GM21529 (cell line): ENCODE measurements around the gene DNAJC9.

Experiments used
- ATAC-seq: cut with Tn5 transposase; IDR thresholded peaks from one replicate; pipeline ENCODE4 v1.9.1; 2021; ENCODE audit not compliant: unreplicated experiment

DNAJC9 gene

GRCh38 chr10:73239908-73240307 is 7.1 kb downstream of the DNAJC9 start:
- ATAC-seq, result no peak

- ATAC-seq, result no peak
These were observed 8.0 kb downstream of the DNAJC9 start for GRCh38 chr10:73238990-73239566.

DNA sequence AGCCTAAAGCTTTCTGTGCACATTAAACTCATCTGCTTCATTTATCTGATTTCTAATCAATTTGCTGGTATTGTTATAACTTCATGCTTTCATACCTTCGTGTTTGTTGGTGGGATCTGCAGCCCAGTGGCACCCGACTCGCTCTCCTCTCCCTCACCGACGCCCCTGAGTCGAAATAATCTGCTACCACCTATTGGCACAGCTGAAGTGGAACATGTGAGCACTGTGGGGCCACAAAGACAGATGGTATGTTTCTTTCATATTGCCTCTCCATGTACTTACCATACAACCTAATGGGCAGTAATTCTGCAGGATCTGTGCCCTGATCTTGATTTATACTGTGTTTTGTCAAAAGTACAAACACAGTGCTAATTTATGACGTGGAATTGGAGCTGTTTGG is 12.4 kb downstream of the DNAJC9 start:
- ATAC-seq, result no peak

DNA sequence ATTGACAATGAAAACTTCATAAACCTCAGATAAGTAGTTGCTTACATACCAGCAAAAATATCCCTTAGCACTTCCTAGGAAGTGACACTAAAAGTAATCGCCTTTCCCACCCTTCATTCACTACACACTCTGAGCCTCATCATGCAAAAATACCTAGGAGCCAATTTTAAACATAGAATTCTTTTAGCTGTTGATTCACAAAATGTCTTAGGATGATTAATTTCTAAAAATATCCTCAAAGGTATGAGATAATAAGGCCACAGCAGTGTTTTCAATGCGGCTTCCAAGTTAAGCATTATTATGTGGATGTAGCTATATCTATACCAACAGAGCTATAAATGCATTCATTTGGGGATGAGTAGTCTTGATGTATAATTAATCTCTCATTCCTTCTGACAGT is 13.2 kb downstream of the DNAJC9 start:
- no peak for ATAC-seq

GRCh38 chr10:73232887-73233286 is 14.2 kb downstream of the DNAJC9 start:
- ATAC-seq, result no peak

DNA sequence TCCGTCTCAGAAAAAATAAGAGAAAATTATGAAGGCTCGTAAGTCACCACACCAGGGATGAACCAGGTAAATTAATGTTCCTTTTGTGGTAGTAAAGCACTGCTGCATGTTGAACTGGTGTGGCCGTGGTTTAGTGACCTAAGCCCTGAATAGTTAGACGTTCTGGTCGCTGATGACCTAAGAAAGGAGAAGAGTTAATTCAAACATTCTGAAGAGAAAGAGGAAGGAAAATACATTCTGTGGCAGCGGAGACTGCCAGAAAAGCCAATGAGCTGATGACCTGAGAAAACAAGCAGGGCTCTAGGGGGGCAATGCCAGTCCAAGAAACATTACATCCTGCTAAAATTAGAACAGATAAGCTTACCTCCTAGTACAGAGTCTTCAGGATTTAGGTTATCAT is 17.5 kb downstream of the DNAJC9 start:
- no peak for ATAC-seq

DNA sequence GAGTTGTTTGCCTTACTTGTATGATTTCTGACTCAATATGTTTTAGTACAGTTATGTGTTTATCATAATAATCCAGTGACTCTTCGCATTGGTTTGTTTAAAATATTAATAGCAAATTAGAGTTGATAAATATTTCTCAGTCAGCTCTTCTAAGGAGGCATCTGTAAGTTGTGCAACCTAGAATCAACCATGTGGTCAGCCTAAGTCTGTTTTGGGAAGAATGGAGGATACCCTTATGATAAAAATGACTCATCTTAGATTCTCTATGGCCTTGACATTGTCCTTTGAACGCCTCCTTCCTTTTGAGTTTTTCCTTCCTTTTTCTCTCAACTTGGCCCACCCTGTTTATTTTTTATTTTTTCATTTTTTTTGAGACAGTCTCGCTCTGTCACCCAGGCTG is 18.8 kb downstream of the DNAJC9 start:
- no peak for ATAC-seq

DNA sequence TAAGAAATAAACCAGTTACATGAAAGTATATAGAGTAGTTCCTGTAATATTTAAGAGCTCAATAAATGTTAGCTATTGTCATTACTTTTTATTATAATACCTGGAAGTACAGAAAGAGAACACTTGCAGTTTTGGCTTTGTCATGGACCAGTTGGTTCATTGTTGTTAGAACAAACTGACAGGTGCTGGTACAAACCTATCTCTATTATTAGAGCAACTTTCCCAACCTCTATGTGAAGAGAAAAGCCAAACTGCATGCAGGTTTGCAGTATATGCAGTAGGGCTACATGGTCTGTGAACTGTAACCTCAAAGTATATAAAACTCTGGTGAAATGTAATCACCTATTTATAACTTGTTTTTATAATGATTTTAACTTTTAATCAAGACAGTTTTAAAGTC is 20.4 kb downstream of the DNAJC9 start:
- ATAC-seq, result no peak

GRCh38 chr10:73225518-73225917 is 21.5 kb downstream of the DNAJC9 start:
- no peak for ATAC-seq

DNA sequence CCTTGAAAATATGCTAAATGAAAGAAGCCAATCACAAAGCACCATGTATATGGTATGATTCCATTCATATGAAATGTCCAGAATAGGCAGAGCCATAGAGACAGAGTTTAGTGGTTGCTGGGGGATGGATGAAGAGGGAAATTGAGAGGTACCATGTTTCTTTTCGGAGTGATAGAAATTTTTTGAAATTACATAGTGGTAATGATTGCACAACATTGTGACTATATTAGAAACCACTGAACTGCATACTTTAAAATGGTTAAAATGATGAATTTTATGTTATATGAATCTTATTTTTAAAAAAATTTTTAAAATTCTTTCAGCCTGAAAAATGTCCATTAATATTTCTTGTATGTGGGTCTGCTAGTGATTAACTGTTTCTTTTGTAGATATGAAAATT is 26.1 kb downstream of the DNAJC9 start:
- no peak for ATAC-seq

DNA sequence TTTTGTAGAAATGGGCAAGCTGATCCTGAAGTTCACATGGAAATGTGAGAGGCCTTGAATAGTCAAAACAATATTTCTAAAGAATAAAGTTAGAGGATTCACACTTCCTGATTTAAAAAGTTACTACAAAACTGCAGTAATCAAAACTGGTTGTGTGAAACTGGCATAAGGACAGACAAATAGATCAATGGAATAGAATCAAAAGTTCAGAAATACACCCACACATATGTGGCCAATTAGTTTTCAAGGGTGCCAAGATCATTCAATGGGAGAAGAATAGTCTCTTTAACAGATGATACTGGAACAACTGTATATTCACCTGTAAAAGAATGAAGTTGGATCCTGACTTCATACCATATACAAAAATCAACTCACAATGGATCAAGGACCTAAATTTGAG is 27.7 kb downstream of the DNAJC9 start:
- no peak for ATAC-seq

GRCh38 chr10:73218431-73219191 is 28.4 kb downstream of the DNAJC9 start:
- no peak for ATAC-seq

- ATAC-seq, result no peak
These were observed 29.4 kb downstream of the DNAJC9 start for GRCh38 chr10:73217628-73218027.

DNA sequence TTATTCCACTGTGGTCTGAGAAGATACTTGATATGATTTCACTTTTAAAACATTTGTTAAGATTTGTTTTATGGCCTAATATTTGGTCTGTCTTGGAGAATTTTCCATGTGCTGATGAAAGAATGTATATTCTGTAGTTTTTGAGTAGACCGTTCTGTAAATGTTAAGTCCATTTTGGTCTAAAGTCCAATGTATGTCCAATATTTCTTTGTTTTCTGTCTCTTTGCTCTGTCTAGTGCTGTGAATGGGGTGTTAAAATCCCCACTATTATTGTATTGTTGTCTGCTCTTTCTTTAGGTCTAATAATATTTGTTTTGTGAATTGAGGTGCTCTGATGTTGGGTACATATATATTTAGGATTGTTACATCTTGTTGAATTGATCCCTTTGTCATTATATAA is 31.3 kb downstream of the DNAJC9 start:
- no peak for ATAC-seq

DNA sequence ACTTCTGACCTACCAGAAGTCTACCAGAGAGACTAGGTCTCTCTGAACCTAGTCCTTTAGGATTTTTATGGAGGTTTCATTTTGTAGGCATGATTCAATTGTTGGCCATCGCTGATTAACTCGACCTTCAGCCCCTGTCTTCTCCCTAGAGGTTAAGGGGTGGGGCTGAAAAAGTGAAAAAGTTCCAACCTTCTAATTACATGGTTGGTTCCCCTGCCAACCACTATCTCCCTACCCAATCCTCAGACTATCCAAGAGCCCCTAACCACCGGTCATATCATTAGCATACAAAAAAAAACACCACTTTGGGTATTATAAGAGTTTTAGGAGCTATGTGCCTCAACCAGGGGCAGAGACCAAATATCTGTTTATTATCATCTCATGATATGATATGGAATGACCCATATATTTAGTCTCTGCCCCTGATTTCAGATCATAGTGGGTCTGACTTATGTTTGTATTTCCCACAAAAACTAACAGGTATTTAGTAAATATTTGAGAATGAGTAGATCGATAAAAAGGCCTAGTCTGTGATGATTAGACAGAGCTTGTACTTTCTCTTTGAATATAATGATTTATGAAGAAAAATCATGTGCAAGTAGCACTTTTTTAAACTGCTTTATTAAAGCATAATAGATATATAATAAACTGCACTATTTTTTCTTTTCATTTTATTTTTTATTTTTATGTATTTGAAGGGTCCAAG is 35.8 kb downstream of the DNAJC9 start:
- no peak for ATAC-seq

GRCh38 chr10:73210395-73211105 is 36.5 kb downstream of the DNAJC9 start:
- no peak for ATAC-seq

DNA sequence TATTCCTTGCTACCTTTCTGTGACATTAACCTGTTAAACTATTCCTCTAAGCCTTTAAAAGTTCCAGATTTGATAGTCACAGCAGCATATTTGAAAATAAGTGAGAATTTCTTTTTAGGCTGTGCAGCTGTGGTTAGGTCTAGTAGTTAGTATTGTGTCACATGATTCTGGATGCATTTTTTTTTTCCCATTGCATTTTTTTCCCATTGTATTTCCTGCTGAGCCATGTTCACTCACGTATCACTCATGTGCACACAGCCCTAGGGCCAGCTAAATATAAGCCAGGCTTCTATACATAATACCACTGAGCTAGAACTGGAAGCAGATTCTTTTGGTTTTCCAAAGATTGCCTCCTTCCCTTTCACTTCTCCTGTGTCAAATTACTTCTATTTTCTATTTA is 37.4 kb downstream of the DNAJC9 start:
- no peak for ATAC-seq

DNA sequence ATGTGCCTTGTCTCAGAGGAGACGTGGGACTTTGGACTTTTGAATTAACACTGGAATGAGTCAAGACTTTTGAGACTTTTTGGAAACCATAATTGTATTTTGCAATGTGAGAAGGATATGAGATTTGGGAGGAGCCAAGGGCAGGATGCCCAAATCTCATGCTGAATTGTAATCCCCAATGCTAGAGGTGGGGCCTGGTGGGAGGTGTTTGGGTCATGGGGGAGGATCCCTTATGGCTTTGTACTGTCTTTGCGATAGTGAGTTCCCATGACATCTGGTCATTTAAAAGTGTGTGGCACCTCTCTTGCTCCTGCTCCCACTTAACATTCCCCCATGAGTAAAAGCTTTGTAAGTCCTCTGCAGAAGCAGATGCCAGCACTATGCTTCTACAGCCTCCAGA is 39.2 kb downstream of the DNAJC9 start:
- ATAC-seq, result no peak

DNA sequence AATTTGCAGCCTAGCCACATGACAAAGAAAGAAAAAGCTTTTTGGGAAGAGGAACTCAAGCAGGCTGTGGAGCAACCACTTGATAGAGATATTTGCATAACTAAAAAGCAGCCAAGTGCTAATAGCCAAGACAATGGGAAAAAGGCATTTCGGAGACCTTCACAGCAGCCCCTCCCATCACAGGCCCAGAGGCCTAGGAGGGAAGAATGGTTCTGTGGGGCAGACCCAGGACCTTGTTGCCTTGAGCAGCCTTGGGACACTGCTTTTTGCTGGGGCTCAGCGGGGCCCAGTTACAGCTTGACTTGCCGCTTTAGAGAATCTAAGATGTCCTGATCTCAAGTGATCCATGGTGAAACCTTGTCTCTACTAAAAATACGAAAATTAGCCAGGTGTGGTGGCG is 40.7 kb downstream of the DNAJC9 start:
- no peak for ATAC-seq

DNA sequence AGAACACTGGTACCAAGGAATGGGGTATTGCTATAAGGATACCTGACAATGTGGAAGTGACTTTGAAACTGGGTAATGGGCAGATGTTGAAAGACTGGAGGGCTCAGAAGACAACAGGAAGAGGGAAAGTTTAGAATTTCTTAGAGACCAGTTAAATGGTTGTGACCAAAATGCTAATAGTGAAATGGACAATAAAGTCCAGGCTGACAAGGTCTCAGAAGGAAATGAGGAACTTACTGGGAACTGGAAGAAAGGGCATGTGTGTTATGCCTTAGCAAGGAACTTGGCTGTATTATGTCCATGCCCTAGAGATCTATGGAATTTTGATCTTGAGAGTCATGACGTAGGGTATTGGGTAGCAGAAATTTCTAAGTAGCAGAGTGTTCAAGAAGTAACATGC is 41.2 kb downstream of the DNAJC9 start:
- no peak for ATAC-seq

- no peak for ATAC-seq
These were observed 42.0 kb downstream of the DNAJC9 start for GRCh38 chr10:73205081-73205480.
